Lower leg skin (tissue), 4 donors: Measurements from ENCODE around the gene IBSP. TPM values are rescaled to one million over a fixed set of nuclear protein-coding genes. Genes with fewer than 3 reads are reported as not detected.

Source experiments
- DNase-seq, 2 donors: peaks; one replicate each; pipeline ENCODE4 v3.0.0-alpha.2; 2019; ENCODE audit warnings: low spot score in 2 of 2
- H3K4me3 ChIP-seq: fragments of 200-600 bp; sonication (generic); 2 replicates; pipeline ENCODE4 v1.5.1; 2017; ENCODE audit warnings: mild to moderate bottlenecking, low read depth; ENCODE audit not compliant: poor library complexity, severe bottlenecking
- POLR2A ChIP-seq, 2 donors: fragments of 450-650 bp; IDR thresholded peaks; one replicate each; pipeline ENCODE4 v1.6.1; 2016 to 2017; ENCODE audit warnings: antibody characterized with exemption in 2 of 2, mild to moderate bottlenecking in 1 of 2, moderate library complexity in 1 of 2
- WGBS, 2 donors: methylation state at CpG; one replicate each; pipeline ENCODE4 v1.1.5; 2018; 5-methylcytosine and 5-hydroxymethylcytosine counted together
- intact Hi-C: fragments of 100-400 bp; cut with DNase I; formaldehyde crosslinking; loops from one replicate; pipeline ENCODE4 v1.15.0; 2023; ENCODE audit warnings: low total_unique reads
- total RNA-seq, 4 donors: library from RNA; depleted of rRNA; stranded (reverse); fragments of >200 nt; gene quantifications; one replicate each; pipeline ENCODE4 v1.1.0, GENCODE V29; 2016
- TF ChIP-seq, protein P1 (sequence below), 3 donors: fragments of 450-650 bp; IDR thresholded peaks; one replicate each; pipeline ENCODE4 v1.5.1; 2016; ENCODE audit warnings: antibody characterized with exemption in 3 of 3, mild to moderate bottlenecking in 3 of 3, moderate library complexity in 2 of 3

The IBSP gene
- total RNA-seq, 4 donors from 2014 or later: not detected

DNA sequence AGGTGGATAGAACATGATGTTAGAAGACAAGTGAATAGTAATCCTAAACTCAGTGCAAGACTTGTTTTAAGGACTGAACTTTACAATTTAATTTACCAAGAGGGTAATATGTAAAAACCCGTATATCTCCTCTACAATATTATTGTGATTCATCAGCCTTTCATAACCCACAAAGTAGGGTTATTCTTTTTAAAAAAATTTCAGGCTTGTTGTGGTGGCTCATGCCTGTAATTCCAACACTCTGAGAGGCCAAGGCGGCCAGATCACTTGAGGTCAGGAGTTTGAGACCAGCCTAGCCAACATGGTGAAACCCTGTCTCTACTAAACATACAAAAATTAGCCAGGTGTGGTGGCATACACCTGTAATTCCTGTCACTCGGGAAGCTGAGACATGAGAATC is 7.2 kb downstream of the IBSP start:
- H3K4me3 ChIP-seq: no peak overlapping the region
- WGBS, 2 donors: 90 to 92% methylated on average over 3 of the region's 3 CpGs
- intact Hi-C loops: no loop called here
- no peak for DNase-seq
- TF ChIP-seq, protein P1, sequence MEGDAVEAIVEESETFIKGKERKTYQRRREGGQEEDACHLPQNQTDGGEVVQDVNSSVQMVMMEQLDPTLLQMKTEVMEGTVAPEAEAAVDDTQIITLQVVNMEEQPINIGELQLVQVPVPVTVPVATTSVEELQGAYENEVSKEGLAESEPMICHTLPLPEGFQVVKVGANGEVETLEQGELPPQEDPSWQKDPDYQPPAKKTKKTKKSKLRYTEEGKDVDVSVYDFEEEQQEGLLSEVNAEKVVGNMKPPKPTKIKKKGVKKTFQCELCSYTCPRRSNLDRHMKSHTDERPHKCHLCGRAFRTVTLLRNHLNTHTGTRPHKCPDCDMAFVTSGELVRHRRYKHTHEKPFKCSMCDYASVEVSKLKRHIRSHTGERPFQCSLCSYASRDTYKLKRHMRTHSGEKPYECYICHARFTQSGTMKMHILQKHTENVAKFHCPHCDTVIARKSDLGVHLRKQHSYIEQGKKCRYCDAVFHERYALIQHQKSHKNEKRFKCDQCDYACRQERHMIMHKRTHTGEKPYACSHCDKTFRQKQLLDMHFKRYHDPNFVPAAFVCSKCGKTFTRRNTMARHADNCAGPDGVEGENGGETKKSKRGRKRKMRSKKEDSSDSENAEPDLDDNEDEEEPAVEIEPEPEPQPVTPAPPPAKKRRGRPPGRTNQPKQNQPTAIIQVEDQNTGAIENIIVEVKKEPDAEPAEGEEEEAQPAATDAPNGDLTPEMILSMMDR (IDR thresholded peaks at IDR 0.05): no peak
- no peak for TF ChIP-seq POLR2A (IDR thresholded peaks at IDR 0.05)

GRCh38 chr4:87807402-87807801 is 8.0 kb downstream of the IBSP start:
- TF ChIP-seq, protein P1 (IDR thresholded peaks at IDR 0.05): no peak
- TF ChIP-seq POLR2A (IDR thresholded peaks at IDR 0.05): no peak
- DNase-seq: peak in 1 of 2 donors; percentile 29
- no peak overlapping the region for H3K4me3 ChIP-seq
- intact Hi-C loops: no loop called here
- WGBS, 2 donors: 56 to 59% methylated on average over 3 of the region's 3 CpGs

- WGBS, 2 donors: 75 to 78% methylated on average over 2 of the region's 2 CpGs
- H3K4me3 ChIP-seq: no peak overlapping the region
- TF ChIP-seq POLR2A (IDR thresholded peaks at IDR 0.05): no peak
- TF ChIP-seq, protein P1 (IDR thresholded peaks at IDR 0.05): no peak
- intact Hi-C loops: no loop called here
- no peak for DNase-seq
Observed at GRCh38 chr4:87811977-87812376, 12.6 kb downstream of the IBSP start.

GRCh38 chr4:87819281-87819919 is 20.0 kb downstream of the IBSP start:
- DNase-seq: no peak
- intact Hi-C loops: no loop called here
- TF ChIP-seq, protein P1 (IDR thresholded peaks at IDR 0.05): no peak
- no peak for TF ChIP-seq POLR2A (IDR thresholded peaks at IDR 0.05)
- 56 to 65% methylated on average over 8 of the region's 8 CpGs for WGBS, 2 donors
- no peak overlapping the region for H3K4me3 ChIP-seq

DNA sequence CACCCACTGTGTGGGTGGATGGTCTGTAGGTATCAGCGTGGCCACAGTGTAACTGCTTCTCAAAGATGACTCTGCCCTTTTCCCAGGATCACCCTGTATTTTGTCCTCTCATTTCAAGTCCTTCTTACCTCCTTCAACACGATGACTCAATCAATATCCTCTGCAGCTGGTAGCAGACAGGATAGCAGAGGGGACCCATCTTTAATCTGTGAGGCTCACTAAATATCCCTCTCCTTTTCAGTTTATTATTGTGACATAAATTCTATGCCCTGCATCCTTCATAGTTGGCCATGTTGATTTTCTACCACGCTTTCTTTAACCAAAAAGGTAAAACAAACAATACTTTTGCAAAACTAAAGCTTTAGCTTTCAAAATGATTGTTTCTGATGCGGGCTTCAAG is 23.8 kb downstream of the IBSP start:
- H3K4me3 ChIP-seq: no peak overlapping the region
- WGBS, 2 donors: 85 to 86% methylated on average over 4 of the region's 4 CpGs
- no peak for DNase-seq
- TF ChIP-seq, protein P1 (IDR thresholded peaks at IDR 0.05): no peak
- no peak for TF ChIP-seq POLR2A (IDR thresholded peaks at IDR 0.05)
- intact Hi-C loops: no loop called here

DNA sequence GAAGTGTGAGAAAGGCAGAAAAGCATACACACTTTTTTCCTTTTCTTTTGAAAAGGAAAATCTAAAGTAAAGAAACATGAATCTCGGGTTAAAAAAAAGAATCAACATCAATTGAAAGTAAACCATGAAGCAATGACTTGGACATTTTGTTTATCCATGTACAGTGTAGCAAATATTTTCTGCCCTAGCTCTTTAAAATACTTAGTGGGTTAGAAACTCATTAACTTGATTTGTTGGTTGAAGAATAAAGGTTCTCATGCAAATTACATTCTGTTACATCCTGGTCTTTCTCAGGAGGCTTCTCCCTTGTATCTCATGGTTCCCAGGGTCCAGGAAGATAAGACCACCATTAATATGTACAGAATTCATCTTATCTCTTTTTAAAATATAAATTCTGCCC is 24.4 kb downstream of the IBSP start:
- TF ChIP-seq, protein P1 (IDR thresholded peaks at IDR 0.05): no peak
- no peak for TF ChIP-seq POLR2A (IDR thresholded peaks at IDR 0.05)
- WGBS, 2 donors: 79 to 83% methylated on average over 1 of the region's 1 CpG
- no peak for DNase-seq
- intact Hi-C loops: no loop called here
- no peak overlapping the region for H3K4me3 ChIP-seq
